ENCODE results near the gene HOXC6.

DNA sequence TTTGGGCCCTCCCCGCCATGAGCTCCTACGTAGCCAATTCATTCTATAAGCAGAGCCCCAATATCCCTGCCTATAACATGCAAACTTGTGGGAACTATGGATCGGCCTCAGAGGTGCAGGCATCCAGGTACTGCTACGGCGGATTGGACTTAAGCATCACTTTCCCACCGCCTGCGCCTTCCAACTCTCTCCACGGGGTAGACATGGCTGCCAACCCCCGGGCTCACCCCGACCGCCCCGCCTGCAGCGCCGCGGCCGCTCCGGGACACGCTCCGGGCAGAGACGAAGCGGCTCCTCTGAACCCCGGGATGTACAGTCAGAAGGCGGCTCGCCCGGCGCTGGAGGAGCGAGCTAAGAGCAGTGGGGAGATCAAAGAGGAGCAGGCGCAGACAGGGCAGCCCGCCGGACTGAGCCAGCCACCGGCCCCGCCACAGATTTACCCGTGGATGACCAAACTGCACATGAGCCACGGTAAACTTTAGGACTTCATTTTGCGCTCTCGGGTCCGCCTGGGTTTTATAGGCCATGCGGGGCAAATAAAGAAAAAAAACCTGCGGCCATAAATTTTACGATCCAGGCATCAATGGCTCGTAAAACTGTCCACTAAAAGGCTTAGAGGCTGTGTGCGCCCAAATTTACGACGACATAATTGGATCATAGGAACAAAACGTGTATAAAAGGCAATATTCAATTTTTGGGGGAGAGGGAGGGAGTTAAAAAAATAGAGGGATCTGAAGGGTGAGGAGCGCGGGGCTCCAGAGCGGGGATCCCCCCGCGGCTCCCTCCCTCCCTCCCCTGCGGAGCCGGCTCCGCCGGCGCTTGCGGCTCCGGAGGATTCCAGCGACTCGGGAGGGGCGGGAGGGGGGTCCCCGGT is 5.1 kb downstream of the HOXC6 start:
- TF ChIP-seq, protein P1, sequence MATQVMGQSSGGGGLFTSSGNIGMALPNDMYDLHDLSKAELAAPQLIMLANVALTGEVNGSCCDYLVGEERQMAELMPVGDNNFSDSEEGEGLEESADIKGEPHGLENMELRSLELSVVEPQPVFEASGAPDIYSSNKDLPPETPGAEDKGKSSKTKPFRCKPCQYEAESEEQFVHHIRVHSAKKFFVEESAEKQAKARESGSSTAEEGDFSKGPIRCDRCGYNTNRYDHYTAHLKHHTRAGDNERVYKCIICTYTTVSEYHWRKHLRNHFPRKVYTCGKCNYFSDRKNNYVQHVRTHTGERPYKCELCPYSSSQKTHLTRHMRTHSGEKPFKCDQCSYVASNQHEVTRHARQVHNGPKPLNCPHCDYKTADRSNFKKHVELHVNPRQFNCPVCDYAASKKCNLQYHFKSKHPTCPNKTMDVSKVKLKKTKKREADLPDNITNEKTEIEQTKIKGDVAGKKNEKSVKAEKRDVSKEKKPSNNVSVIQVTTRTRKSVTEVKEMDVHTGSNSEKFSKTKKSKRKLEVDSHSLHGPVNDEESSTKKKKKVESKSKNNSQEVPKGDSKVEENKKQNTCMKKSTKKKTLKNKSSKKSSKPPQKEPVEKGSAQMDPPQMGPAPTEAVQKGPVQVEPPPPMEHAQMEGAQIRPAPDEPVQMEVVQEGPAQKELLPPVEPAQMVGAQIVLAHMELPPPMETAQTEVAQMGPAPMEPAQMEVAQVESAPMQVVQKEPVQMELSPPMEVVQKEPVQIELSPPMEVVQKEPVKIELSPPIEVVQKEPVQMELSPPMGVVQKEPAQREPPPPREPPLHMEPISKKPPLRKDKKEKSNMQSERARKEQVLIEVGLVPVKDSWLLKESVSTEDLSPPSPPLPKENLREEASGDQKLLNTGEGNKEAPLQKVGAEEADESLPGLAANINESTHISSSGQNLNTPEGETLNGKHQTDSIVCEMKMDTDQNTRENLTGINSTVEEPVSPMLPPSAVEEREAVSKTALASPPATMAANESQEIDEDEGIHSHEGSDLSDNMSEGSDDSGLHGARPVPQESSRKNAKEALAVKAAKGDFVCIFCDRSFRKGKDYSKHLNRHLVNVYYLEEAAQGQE (IDR thresholded peaks at IDR 0.05; ENCODE audit: unreplicated experiment): no peak
- TF ChIP-seq CTCF (conservative IDR thresholded peaks at IDR 0.05; ENCODE audit: low read depth in 2 of 2) (no peak), POLR2AphosphoS5 (IDR thresholded peaks at IDR 0.05; ENCODE audit: low read depth) (no peak), EZH2 (IDR thresholded peaks at IDR 0.05; ENCODE audit: low read depth, unreplicated experiment) (peak; percentile 98), JUNB (IDR thresholded peaks at IDR 0.05; ENCODE audit: unreplicated experiment) (no peak), CREB1 (CRISPR knock-in tag; IDR thresholded peaks at IDR 0.05; ENCODE audit: low read depth) (no peak), ZNF114 (CRISPR knock-in tag; IDR thresholded peaks at IDR 0.05) (no peak), STAT1 (IDR thresholded peaks at IDR 0.05; ENCODE audit: unreplicated experiment) (no peak), EZH2phosphoT487 (IDR thresholded peaks at IDR 0.05; ENCODE audit: unreplicated experiment) (peak; percentile 92), ZNF331 (CRISPR knock-in tag; IDR thresholded peaks at IDR 0.05; ENCODE audit: low read depth) (no peak)
- TF ChIP-seq, protein P2, sequence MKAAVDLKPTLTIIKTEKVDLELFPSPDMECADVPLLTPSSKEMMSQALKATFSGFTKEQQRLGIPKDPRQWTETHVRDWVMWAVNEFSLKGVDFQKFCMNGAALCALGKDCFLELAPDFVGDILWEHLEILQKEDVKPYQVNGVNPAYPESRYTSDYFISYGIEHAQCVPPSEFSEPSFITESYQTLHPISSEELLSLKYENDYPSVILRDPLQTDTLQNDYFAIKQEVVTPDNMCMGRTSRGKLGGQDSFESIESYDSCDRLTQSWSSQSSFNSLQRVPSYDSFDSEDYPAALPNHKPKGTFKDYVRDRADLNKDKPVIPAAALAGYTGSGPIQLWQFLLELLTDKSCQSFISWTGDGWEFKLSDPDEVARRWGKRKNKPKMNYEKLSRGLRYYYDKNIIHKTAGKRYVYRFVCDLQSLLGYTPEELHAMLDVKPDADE (IDR thresholded peaks at IDR 0.05): no peak

Data from GM23338 (cell line).